PC-3 (cell line): ENCODE measurements around the gene ZNF771. TPM values are rescaled to one million over a fixed set of nuclear protein-coding genes. Genes with fewer than 3 reads are reported as not detected.

Source experiments
- ATAC-seq: fragments of 200-7000 bp; cut with Tn5 transposase; 2 replicates; pipeline ENCODE4 v1.9.1; 2020; ENCODE audit warnings: mild to moderate bottlenecking, moderate library complexity
- BruUV-seq: library from RNA; stranded (reverse); fragments of 400-500 nt; replicated peaks from 2 replicates; lab custom pipeline; 2021; lab: Mats Ljungman, UMichigan
- CTCF ChIA-PET: fragments of 300-600 bp; sonication (Branson Sonifier 250); formaldehyde crosslinking; loops from one replicate; lab custom pipeline; 2022; ENCODE audit warnings: antibody characterized with exemption; lab: Charles Lee
- POLR2A ChIA-PET: fragments of 300-600 bp; sonication (Branson Sonifier 250); formaldehyde crosslinking; loops from one replicate; lab custom pipeline; 2022; ENCODE audit warnings: antibody characterized with exemption; ENCODE audit not compliant: unreplicated experiment; lab: Charles Lee
- DNase-seq: peaks from one replicate; pipeline ENCODE4 v3.0.0-alpha.2; 2015
- H2AFZ ChIP-seq: fragments of 300-600 bp; sonication (generic); 2 replicates; pipeline ENCODE4 v1.6.0; 2016; ENCODE audit warnings: antibody characterized with exemption, low read length
- H3F3A ChIP-seq: fragments of 300-600 bp; sonication (generic); one replicate; pipeline ENCODE4 v1.6.0; 2017; ENCODE audit warnings: antibody characterized with exemption, low read length, control low read depth, mild to moderate bottlenecking; ENCODE audit not compliant: unreplicated experiment
- H3K27ac ChIP-seq: fragments of 300-600 bp; sonication (generic); 2 replicates; pipeline ENCODE4 v1.5.1; 2016; ENCODE audit warnings: mild to moderate bottlenecking, low read length
- H3K27me3 ChIP-seq: fragments of 300-600 bp; sonication (generic); 2 replicates; pipeline ENCODE4 v1.6.1; 2016; ENCODE audit warnings: low read length, mixed read lengths
- H3K36me3 ChIP-seq: fragments of 300-600 bp; sonication (generic); 2 replicates; pipeline ENCODE4 v1.6.1; 2016; ENCODE audit warnings: low read depth, mixed run types, low read length, mixed read lengths
- H3K4me1 ChIP-seq: fragments of 300-600 bp; sonication (generic); 2 replicates; pipeline ENCODE4 v1.5.1; 2016; ENCODE audit warnings: low read length; ENCODE audit not compliant: insufficient read depth
- H3K4me2 ChIP-seq: fragments of 300-600 bp; sonication (generic); 2 replicates; pipeline ENCODE4 v1.6.0; 2016; ENCODE audit warnings: low read length
- H3K4me3 ChIP-seq: fragments of 300-600 bp; sonication (generic); 2 replicates; pipeline ENCODE4 v1.5.1; 2016; ENCODE audit warnings: mild to moderate bottlenecking, low read length, mixed read lengths
- H3K79me2 ChIP-seq: fragments of 300-600 bp; sonication (generic); 2 replicates; pipeline ENCODE4 v1.6.1; 2017; ENCODE audit warnings: low read length, mixed read lengths
- H3K9ac ChIP-seq: fragments of 300-600 bp; sonication (generic); 2 replicates; pipeline ENCODE4 v1.6.0; 2016; ENCODE audit warnings: mild to moderate bottlenecking, low read length
- H3K9me2 ChIP-seq: fragments of 300-600 bp; sonication (generic); replicated peaks from 2 replicates; pipeline ENCODE4 v1.6.1; 2016; ENCODE audit warnings: mixed run types, low read length, mixed read lengths
- H3K9me3 ChIP-seq: fragments of 300-600 bp; sonication (generic); 2 replicates; pipeline ENCODE4 v1.6.1; 2016; ENCODE audit warnings: low read length, mixed read lengths
- H4K20me1 ChIP-seq: fragments of 300-600 bp; sonication (generic); 2 replicates; pipeline ENCODE4 v1.6.1; 2016; ENCODE audit warnings: low read length, mixed read lengths
- EZH2 ChIP-seq: fragments of 300-600 bp; sonication (generic); IDR thresholded peaks from one replicate; pipeline ENCODE4 v1.6.1; 2017; ENCODE audit warnings: antibody characterized with exemption, mild to moderate bottlenecking, low read length; ENCODE audit not compliant: unreplicated experiment
- EZH2phosphoT487 ChIP-seq: fragments of 300-600 bp; sonication (generic); IDR thresholded peaks from 2 replicates; pipeline ENCODE4 v1.6.1; 2018; ENCODE audit warnings: mild to moderate bottlenecking, antibody characterized with exemption, low read length, borderline replicate concordance
- intact Hi-C: fragments of 100-400 bp; cut with micrococcal nuclease; formaldehyde crosslinking; loops from 2 replicates; pipeline ENCODE4 v1.9.0; 2023
- total RNA-seq: library from RNA; depleted of rRNA; stranded (reverse); fragments of >200 nt; gene quantifications from 2 replicates; pipeline ENCODE4 v1.2.3, GENCODE V29; 2014
- TF ChIP-seq, protein P1 (sequence below): fragments of 300-600 bp; sonication (generic); conservative IDR thresholded peaks from 2 replicates; pipeline ENCODE4 v1.5.1; 2017; ENCODE audit warnings: antibody characterized with exemption, low read depth, mild to moderate bottlenecking, low read length

ZNF771 gene
- total RNA-seq, 1 experiment from 2014 or later = 3.6 TPM

DNA sequence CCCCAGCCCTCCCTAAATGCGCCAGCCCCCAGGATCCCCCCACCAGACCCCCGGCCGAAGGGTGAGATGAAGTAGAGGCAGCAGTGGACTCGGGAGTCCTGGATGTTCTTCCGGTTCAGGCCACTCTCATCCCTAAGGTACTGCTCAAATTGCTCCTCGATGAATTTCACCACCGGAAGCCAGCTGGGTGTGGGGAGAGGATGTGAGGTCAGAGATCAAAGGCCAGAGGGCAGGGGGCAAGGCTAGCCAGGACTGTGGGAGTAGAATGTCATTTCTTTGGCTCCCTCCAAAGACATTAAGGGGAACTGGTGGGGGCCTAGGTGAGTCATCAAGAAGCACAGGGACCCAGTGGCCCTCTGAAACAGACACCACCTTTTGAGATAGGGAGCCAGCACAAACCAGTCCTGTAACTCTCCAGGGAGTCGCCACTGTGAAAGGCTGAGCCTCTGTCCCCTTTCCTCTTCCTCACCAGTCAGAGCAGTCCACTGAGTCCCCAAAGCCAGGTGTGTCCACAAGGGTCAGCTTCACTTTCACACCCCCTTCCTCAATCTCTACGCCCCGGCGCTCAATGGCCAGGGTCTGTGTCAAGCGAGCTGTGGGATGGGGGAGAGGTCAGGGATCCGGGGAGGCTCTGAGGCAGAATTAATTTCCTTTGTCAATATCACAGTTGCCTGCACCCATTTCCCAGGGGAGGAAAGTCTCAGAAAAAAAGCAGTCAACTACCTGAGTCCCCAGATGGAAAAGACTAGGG lies 25.9 kb upstream of the ZNF771 start:
- no peaks in the 10 kb centered on the region for H3K9me2 ChIP-seq
- H3K9ac ChIP-seq = no peak overlapping the region
- H3F3A ChIP-seq = no peaks in the 10 kb centered on the region
- TF ChIP-seq, protein P1, sequence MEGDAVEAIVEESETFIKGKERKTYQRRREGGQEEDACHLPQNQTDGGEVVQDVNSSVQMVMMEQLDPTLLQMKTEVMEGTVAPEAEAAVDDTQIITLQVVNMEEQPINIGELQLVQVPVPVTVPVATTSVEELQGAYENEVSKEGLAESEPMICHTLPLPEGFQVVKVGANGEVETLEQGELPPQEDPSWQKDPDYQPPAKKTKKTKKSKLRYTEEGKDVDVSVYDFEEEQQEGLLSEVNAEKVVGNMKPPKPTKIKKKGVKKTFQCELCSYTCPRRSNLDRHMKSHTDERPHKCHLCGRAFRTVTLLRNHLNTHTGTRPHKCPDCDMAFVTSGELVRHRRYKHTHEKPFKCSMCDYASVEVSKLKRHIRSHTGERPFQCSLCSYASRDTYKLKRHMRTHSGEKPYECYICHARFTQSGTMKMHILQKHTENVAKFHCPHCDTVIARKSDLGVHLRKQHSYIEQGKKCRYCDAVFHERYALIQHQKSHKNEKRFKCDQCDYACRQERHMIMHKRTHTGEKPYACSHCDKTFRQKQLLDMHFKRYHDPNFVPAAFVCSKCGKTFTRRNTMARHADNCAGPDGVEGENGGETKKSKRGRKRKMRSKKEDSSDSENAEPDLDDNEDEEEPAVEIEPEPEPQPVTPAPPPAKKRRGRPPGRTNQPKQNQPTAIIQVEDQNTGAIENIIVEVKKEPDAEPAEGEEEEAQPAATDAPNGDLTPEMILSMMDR = no peak
- TF ChIP-seq EZH2phosphoT487 (no peak), EZH2 (no peak)
- no peaks in the 10 kb centered on the region for H3K9me3 ChIP-seq
- no peaks in the 10 kb centered on the region for H4K20me1 ChIP-seq
- no peaks in the 10 kb centered on the region for H3K79me2 ChIP-seq
- ChIA-PET POLR2A (no interaction called here), CTCF (no interaction called here)
- H3K27me3 ChIP-seq = no peaks in the 10 kb centered on the region
- H3K4me1 ChIP-seq = peaks cover 5% of the 10 kb centered on the region; the same call in 1 of the 2 replicates
- H2AFZ ChIP-seq = no peak overlapping the region
- no TSS peak for BruUV-seq
- H3K27ac ChIP-seq = no peak overlapping the region
- H3K4me2 ChIP-seq = no peak overlapping the region
- no peak for ATAC-seq
- no peaks in the 10 kb centered on the region for H3K36me3 ChIP-seq
- intact Hi-C loops = no loop called here
- DNase-seq = no peak
- no peak overlapping the region for H3K4me3 ChIP-seq

DNA sequence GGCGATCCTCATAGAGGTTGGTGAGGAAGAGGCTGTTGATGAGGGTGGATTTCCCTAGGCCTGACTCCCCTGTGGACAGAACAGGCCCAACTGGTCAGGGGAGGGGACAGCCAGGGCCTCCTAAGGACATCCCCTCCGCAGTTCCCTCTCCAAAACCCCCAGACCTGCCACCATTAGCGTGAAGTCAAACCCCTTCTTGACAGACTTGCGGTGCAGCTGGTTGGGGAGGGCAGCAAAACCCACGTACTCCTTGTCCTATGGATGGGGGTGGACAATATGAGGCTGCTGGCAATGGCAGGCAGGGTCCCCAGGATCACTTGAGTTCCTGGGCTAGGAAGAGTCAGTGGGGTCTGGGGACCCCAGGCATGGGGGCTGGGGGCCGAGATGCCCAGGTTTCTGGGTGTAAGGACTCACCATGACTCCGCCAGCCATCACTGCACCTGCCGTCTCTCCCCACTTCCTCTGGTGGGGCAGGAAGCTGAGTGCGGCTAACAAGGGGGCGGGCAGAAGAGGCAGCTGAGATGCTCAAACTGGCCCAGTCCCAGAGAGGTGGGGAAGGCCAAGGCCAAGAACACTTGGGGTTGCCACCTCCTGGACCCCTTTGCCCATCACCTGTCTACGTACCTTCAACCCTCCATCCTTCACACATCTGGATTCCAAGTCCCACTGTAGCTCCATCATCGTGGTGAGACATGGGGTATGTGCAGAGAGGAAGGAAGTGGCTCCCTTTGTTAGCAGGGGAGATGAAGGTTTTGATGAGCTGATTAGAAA lies 25.1 kb upstream of the ZNF771 start, which contains the start of gene SEPTIN1:
Gene SEPTIN1 (minus strand): TSS at position 451 of the 771 bp plus-strand sequence. CDS start 19 bp downstream, at position 432.
- Histone ChIP-seq H3K4me3 (no peak within 1 kb of the TSS), H4K20me1 (no peaks in the 10 kb centered on the region), H3K79me2 (no peaks in the 10 kb centered on the region), H3K9ac (no peak within 1 kb of the TSS), H3K27me3 (no peaks in the 10 kb centered on the region), H3K27ac (no peak within 1 kb of the TSS), H3K36me3 (no peaks in the 10 kb centered on the region), H2AFZ (no peak within 1 kb of the TSS), H3K9me3 (no peaks in the 10 kb centered on the region), H3K4me1 (peaks cover 3% of the 10 kb centered on the region; the same call in 1 of the 2 replicates), H3K9me2 (no peaks in the 10 kb centered on the region), H3F3A (no peaks in the 10 kb centered on the region), H3K4me2 (no peak within 1 kb of the TSS)
- ATAC-seq (no peak), DNase-seq (no peak)
- ChIA-PET CTCF (no interaction called here), POLR2A (no interaction called here)
- TF ChIP-seq, protein P1 = no peak
- no peak for TF ChIP-seq EZH2phosphoT487
- no peak for TF ChIP-seq EZH2
- intact Hi-C loops = no loop called here
- BruUV-seq = no TSS peak

DNA sequence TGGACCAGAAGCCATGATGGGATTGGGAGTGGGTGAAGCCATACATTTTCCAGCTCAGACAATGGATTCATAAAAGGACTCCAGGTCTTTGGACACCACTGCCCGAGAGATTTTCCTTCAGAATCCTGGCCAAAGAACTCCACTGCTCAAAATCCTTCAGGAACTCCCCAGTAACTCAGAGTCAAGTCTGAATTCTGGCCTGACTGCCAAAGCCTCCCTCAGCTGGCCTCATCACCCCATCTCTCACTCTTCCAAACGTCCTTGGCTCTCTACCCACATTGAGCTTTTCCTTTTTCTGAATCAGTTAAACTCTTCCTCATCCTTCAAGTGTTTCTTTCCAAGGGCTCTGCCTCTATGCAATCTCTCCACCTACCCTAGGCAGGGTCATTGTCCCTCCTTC lies 23.9 kb upstream of the ZNF771 start:
- Histone ChIP-seq H3K27me3 (no peaks in the 10 kb centered on the region), H3K9me2 (no peaks in the 10 kb centered on the region), H3K9ac (no peak overlapping the region), H3K4me2 (no peak overlapping the region), H3K79me2 (no peaks in the 10 kb centered on the region), H3K36me3 (no peaks in the 10 kb centered on the region), H3F3A (no peaks in the 10 kb centered on the region), H4K20me1 (no peaks in the 10 kb centered on the region), H3K4me1 (no peaks in the 10 kb centered on the region), H2AFZ (no peak overlapping the region), H3K27ac (no peak overlapping the region), H3K4me3 (no peak overlapping the region), H3K9me3 (no peaks in the 10 kb centered on the region)
- POLR2A ChIA-PET = no interaction called here
- intact Hi-C loops = no loop called here
- CTCF ChIA-PET = interaction anchor here (0.6 kb wide), 1 partner anchor 759 kb away, joined by 3 read pairs; no protein-coding TSS in a partner anchor
- no peak for TF ChIP-seq EZH2phosphoT487
- no peak for TF ChIP-seq EZH2
- TF ChIP-seq, protein P1 = no peak
- ATAC-seq = no peak
- no peak for DNase-seq
- no TSS peak for BruUV-seq
